Body of pancreas (tissue), 4 donors: ENCODE results near the gene MAPK8IP2.

Source experiments
- CTCF ChIP-seq, 7 experiments: fragments of 450-650 bp in 4 of 7; fragments of 200-600 bp in 3 of 7; sonication (generic) in 3 of 7; IDR thresholded peaks; one replicate each; pipeline ENCODE4 v1.5.1; 2016 to 2019; ENCODE audit warnings: antibody characterized with exemption in 7 of 7
- POLR2A ChIP-seq, 3 donors: fragments of 450-650 bp; IDR thresholded peaks; one replicate each; pipeline ENCODE4 v1.6.1; 2016; ENCODE audit warnings: antibody characterized with exemption in 3 of 3, mild to moderate bottlenecking in 2 of 3

- TF ChIP-seq CTCF (IDR thresholded peaks at IDR 0.05) = no peak
- TF ChIP-seq POLR2A (IDR thresholded peaks at IDR 0.05) = no peak
Measured at GRCh38 chr22:50610581-50610980, 10.0 kb downstream of the MAPK8IP2 start.
